T follicular helper cell (primary cell): Measurements from ENCODE around the gene FLT4.

ENCODE experiments used
- DNase-seq: peaks from one replicate; pipeline ENCODE4 v3.0.0-alpha.2; 2020; ENCODE audit warnings: low read depth

FLT4 gene

GRCh38 chr5:180642181-180642775, 7.1 kb downstream of the FLT4 start:
- no peak for DNase-seq

- no peak for DNase-seq
Observed at GRCh38 chr5:180641566-180641900, 7.9 kb downstream of the FLT4 start.

GRCh38 chr5:180640861-180641565, 8.4 kb downstream of the FLT4 start:
- no peak for DNase-seq

GRCh38 chr5:180640611-180640860, 8.9 kb downstream of the FLT4 start:
- DNase-seq = no peak

GRCh38 chr5:180639741-180640610, 9.4 kb downstream of the FLT4 start:
- no peak for DNase-seq

GRCh38 chr5:180639287-180639686, 10.1 kb downstream of the FLT4 start:
- DNase-seq = no peak

GRCh38 chr5:180637962-180638680, 11.3 kb downstream of the FLT4 start:
- DNase-seq = no peak

GRCh38 chr5:180636403-180637075, 12.9 kb downstream of the FLT4 start:
- no peak for DNase-seq

GRCh38 chr5:180636016-180636402, 13.4 kb downstream of the FLT4 start:
- DNase-seq = no peak

- DNase-seq = no peak
Observed at GRCh38 chr5:180633283-180634177, 15.9 kb downstream of the FLT4 start.

GRCh38 chr5:180632768-180633167, 16.6 kb downstream of the FLT4 start:
- no peak for DNase-seq

GRCh38 chr5:180631549-180632383, 17.6 kb downstream of the FLT4 start:
- no peak for DNase-seq

- DNase-seq = no peak
Observed at GRCh38 chr5:180630426-180630825, 19.0 kb downstream of the FLT4 start.

GRCh38 chr5:180629831-180630382, 19.5 kb downstream of the FLT4 start:
- no peak for DNase-seq

GRCh38 chr5:180628827-180629750, 20.3 kb downstream of the FLT4 start:
- DNase-seq = no peak

GRCh38 chr5:180628211-180628610, 21.2 kb downstream of the FLT4 start:
- no peak for DNase-seq

- no peak for DNase-seq
Observed at GRCh38 chr5:180627386-180628120, 21.8 kb downstream of the FLT4 start.
